ENCODE measurements around the gene C6orf132.
"Not testable (repeated sequence)": the region's sequence is repeated elsewhere in the genome, so short reads cannot be mapped to it uniquely, and the experiment has no call there.

Gene C6orf132

DNA sequence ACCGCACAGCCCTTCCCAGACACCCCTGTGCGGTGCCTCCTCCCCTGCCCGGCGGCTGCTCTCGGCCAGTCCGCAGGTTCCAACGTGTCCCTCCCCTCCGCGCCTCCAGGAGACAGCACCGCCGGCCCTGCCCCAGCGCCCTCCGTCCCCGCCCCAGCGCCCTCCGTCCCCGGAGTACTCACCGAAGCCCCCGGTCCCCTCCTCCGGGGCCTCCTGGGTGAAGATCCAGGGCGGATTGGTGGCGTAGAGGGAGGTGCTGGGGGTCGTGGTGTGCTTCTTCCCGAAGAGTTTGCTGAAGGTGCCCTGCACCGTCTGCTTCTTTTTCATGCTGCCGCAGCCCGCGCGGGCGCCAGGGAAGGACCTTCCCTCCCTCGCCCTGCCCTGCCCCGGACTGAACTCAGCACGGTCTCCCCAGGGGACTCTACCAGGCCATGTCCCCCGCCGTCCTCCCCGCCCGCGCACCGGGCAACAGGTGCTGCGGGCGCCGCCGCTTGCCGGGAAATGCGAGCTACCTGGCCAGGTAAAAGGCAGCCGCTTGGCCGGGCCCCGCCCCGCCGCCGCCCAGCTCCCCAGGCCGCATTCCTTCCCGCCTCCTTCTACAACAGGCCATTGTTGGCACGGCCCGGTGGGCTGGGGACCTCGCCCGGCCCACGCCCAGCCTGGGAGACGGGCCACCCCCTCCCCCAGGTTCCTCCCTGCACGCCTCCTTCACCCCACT is at the start of gene C6orf132:
TSS of gene C6orf132 (minus strand) at position 503 of the 718 bp plus-strand sequence. CDS start at position 327, 176 bp downstream.
- DNase-seq: no peak

DNA sequence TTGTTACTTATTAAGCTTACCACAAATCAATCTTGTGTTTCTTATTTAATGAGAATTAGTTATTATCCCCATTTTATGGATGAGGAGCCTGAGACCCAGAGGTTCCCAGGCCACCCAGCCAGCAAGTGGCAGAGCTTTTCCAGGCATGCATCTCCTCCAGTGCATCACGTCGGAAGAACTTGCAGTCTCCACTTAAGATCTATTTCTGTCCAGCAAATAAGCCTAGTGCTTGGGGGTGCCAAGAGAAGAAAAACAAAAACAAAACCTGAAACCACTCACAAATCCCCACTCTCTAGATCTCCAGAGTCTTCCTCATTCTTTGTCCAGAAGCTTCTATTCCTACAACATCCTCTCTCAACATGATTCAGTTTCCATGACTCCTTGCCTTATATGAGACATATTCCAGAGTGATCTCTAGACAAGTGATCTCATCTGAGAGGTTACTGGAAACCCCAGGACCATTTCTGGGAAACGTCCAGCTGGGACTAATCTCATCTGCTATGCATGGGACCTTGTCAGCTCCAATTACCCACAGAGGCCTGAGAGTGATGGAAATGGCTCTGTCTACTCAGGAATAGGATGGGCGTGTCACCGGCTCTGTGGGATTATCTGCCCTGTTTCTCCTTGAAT is 48.2 kb upstream of the C6orf132 start:
- DNase-seq: no peak

GRCh38 chr6:42188406-42188805 is 46.0 kb upstream of the C6orf132 start:
- DNase-seq: no peak

- no peak for DNase-seq
Observed at GRCh38 chr6:42185597-42185996, 43.2 kb upstream of the C6orf132 start.

DNA sequence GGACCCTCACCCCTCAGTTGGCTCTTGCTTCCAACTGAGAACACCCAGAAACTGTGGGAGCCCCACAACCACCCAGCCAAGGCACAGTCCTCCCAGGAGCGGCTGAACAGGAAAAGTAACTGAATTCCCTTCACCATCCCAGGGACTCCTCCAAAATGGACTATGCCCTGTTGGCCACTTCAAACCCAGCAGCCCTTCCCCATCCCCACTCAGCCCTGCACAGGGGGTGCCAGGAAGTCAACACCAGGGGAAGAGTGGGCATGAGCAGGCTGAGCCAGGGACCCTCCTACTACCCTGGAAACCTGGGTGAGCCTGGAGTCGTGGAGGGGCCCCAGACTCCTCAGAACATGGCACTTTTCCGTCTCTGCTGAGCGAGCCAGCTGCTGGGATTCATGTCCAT is 42.1 kb upstream of the C6orf132 start:
- no peak for DNase-seq

DNA sequence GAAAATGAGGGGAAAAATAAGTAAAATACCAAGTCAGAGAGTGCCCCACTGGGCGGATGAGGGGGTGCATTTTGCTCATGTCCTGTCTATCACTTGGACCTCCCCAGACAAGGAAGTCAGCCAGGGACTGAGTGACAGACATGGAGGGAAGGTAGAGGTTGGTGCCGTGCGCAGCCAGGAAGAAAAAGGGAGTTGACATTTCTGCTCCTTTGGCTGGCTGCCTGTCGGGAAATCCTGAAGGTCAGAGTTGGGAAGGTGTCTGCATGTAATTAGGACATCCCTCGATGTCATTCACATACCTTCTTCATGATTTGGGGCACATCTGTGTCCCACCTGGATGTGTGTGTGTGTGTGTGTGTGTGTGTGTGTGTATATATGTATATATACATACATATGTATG is 39.7 kb upstream of the C6orf132 start:
- DNase-seq: no peak

- DNase-seq: peak in 1 of 2 donors; percentile 26
Observed at GRCh38 chr6:42179945-42180313, 37.5 kb upstream of the C6orf132 start.

DNA sequence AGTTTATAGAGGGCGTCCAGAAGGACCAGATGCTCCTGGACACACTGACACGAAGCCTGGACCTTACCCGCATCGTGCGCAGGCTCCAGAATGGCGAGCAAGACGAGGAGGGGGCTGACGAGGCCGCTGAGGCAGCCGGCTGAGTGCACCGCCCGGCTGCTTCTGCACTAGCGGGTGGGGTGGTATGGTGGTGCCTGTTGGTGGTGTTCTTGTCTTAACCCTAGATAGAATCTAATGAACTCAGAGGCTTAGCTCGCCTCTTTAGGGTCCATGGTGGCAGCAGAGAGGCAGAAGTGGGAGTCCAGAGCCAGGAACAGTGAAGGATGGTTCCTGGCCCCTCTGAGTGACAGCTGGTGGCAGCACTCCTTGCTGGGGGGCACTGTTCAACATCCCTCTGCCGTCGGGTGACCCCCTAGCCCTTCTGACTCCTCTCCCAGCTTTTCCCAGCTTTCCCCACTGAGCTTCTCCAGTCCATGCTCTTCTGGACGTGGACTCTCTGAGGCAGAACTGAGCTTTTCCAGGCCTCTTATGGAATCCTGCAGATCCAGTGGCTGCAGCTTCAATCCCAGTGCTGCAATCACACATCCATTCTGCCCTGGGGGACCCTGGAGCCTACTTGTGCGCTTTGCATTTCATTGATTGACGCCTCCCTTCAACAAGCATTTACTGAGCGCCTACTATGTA is 37.0 kb upstream of the C6orf132 start:
- no peak for DNase-seq

- peak in 1 of 2 donors; percentile 18 for DNase-seq
Observed at GRCh38 chr6:42177514-42178364, 35.3 kb upstream of the C6orf132 start.

DNA sequence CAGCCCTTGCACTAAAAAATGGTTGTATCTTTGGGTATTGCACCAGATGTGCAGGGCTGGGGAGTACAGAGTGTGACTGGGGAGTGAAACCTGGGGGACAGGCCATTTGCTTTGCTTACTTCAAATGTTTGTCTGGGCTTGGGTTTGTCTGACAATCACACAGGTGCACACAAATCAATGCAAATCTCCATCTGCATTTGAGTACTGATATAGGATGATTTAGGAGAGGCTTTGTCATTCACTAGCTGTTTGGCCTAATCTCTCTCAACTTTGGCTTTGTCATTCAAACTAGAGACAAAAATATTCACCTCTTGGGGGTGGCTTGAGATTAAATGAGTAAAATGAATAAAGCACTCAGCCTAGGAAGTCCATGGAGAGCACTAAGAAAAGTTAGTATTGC is 34.6 kb upstream of the C6orf132 start:
- no peak for DNase-seq

- DNase-seq: no peak
Observed at GRCh38 chr6:42175860-42176259, 33.4 kb upstream of the C6orf132 start.

DNA sequence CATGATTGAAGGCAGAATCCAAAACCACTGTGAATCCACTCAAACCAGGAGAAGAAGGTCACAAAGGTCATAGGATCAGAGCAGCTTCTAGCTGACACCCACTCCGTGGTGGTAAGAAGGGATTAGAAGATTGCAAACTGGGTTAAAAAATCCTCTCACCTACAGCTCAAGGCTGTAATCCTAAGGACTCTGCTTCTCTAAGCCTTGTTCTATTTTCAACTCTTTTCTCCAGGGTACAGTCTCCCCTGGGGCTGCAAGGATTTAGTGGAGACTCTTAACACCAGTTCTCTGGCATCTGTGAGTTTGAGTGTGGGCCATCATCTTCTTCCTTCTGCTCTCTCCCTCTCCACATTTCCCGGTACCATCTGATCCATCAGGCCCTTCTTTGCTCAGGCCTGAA is 30.7 kb upstream of the C6orf132 start, which contains the start of gene GUCA1A:
TSS of gene GUCA1A (plus strand) at position 264 of the 400 bp plus-strand sequence. CDS start 250 bp downstream, outside the sequence.
- no peak for DNase-seq

DNA sequence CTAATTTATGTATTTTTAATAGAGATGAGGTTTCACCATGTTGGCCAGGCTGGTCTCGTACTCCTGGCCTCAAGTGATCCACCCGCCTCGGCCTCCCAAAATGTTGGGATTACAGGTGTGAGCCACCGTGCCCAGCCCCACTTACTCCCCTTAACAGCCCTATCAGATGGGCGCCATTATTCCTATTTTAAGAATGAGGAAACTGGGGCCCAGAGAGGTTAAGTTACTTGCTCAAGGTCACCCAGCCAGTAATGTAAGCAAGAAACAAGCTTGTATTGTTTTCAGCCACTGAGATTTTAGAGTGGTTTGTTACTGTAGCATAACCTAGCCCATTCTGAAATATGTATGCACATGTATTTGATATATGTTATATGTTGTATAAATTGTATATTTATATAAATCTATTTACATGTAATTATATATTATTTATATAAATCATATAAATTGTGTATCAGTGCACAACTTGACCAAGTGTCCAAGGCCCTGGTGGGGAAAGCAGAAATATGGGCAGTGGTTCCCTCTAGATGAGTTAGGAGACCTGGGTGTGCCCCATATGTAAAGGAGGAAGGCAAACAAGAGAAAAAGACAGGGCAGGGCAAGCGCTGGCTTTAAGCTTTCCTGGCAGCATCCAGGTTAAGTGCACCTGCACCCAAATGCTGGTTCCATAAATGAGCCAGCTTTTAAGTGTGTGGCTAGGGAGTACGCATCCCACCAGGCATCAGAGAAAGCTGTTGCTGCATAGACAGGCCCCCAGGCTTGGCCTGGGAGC is 29.6 kb upstream of the C6orf132 start:
- no peak for DNase-seq

DNA sequence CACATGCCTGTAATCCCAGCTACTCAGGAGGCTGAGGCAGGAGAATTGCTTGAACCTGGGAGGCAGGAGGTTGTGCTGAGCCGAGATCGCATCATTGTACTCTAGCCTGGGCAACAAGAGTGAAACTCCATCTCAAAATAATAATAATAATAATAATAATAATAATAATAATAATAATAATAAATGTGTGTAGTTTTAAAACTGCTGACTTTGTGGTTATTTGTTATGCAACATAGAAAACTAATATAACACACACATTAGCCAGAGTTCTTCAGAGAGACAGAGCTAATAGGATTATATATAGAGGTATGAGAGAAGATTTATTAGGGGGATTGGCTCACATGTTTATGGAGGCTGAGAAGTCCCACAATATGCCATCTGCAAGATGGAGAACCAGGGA is 27.4 kb upstream of the C6orf132 start:
- not testable (repeated sequence) for DNase-seq

- DNase-seq: no peak
Observed at GRCh38 chr6:42168650-42169049, 26.2 kb upstream of the C6orf132 start.

DNA sequence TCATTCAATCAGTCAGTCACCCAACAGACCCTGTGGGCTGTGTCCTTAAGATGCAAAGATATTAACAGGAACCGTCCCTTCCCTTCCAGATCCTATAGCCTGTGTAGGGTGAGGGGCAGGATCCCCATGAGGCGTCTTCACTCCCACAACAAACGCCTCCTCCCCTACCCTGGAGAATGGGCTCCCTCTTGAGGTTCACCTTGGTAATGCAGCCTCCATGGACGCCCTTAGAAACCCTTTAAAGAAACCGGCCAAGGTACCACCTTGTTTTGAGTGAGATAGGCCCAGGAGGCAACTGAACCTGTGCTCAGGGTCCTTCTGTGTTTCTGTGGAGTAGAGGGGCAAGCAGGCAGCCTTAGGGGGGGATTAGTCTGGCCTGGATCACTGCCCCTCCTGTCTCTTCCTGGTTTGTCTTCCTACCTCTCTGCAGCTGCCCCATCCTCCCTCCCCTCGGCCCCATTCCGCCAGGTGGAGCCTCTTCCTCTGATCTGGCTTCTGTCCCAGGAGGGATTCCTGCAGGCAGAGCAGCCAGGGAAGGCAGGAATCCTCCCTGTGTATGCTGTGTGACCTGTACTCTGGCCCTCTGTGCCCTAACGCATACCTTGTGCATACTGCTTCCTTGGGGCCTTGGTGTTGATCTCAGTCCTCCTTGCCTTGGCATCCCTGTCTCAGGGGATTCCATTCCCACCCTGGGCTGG is 24.2 kb upstream of the C6orf132 start:
- peak; percentile 88 to 90 for DNase-seq

DNA sequence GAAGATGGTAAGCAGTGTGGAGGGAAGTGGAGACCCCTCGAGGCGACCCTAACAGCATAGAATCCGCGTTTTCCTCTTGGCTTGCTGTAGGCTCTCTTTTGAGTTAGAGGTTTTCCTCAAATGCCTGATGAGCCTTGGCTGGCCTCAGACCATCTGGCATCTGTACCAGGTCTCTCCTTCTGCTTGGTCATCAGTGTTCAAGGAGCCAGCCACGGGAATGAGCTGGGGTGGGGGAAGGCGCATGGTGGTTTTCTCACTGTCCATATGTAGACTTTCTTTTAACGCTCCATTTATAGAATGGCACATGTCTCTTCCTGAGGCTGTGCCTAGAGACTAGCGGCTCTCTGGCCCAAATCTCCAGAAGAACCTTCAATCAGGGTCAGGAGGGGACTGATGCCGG is 22.6 kb upstream of the C6orf132 start:
- DNase-seq: no peak

DNA sequence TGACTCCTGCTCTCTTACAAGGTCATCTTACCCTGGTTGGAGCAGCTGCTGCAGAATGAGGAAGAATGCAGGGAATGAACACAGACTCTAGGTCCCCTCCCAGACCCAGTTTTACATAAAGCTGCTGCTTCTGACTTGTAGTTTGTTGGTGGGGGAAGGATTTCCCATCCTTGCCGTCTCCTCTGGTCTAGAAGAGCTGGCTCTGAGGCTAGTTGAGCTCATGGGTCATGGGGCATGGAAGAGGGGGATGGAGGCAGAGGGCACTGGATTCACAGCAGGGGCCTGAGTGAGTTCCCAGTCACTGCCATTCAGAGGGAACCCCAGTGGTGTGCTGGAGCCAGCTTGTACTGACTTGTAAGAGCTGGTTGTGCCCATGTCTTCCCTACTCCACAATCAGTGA is 21.6 kb upstream of the C6orf132 start:
- DNase-seq: no peak

GRCh38 chr6:42162812-42163211 is 20.4 kb upstream of the C6orf132 start:
- no peak for DNase-seq

- DNase-seq: no peak
Observed at GRCh38 chr6:42162384-42162783, 20.0 kb upstream of the C6orf132 start.

DNA sequence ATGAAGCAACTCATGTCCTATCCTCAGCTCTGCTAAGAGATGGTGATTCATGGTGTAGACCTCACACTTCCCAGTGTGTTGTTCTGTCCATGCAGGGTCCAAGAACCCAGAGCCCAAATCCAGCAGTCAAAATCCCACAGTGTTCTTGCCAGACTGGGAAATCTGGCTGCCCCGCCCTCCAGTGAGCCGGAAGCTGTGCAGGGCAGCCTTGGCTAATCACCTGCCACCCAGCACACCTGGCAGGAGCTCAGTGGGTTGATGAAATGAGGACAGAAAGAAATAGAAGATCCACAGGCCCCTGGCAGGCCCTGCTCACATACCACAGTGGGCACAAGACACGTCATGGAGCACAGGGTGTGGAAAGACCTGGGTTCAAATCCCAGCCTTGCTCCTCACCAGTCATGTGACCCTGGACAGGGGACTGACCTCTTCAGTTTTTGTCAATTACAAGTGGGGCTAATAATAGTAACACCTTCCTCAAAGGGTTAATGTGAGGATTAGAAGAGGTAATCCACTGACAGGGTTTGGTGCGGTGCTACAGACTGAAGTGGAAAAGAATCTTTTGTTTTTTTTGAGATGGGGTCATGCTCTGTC is 17.1 kb upstream of the C6orf132 start:
- no peak for DNase-seq

Measured in stimulated activated CD4-positive, alpha-beta T cell treated with anti-CD3 and anti-CD28 coated beads, Interleukin-2, amount 100 ng/mL, for 48 hours (primary cell).